ENCODE results near the gene MGAT4B.

Gene MGAT4B

GRCh38 chr5:179832039-179832745, 25.5 kb upstream of the MGAT4B start:
- Mint-ChIP-seq H3K4me1 (peaks cover 41% of the 10 kb centered on the region), H3K27me3 (no peaks in the 10 kb centered on the region), H3K4me3 (no peak overlapping the region), H3K9me3 (no peaks in the 10 kb centered on the region), H3K27ac (peak overlapping the region in 1 of 2 donors; percentile 93)
- ATAC-seq (no peak), DNase-seq (no peak)

DNA sequence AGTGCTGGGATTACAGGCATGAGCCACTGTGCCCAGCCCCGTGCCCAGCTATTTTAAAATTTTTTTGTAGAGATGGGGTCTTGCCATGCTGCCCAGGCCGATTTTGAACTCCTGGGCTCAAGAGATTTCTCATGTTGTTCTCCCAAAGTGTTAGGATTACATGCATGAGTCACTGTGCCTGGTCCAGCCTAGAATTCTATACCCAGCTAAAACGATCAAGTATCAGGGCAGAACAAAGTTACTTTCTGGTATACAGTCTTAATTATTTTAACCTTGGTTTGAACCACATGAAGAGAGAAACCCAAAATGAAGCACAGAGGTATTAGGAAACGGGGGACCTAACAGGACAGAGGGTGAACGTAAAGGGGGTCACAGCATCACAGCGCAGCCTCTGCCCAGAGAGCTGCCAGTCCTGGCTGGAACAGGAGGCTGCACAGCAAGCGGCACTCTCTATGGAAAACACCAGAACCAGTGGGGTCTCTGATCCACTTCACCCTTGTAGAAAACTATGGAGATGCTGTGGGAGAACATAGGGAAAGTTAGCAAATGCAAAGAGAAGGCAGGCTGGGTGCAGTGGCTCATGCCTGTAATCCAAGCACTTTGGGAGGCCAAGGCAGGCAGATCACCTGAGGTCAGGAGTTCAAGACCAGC, 24.3 kb upstream of the MGAT4B start:
- no peaks in the 10 kb centered on the region for H3K27me3 Mint-ChIP-seq
- peaks cover 41% of the 10 kb centered on the region for H3K4me1 Mint-ChIP-seq
- H3K27ac Mint-ChIP-seq, result no peak overlapping the region
- no peak overlapping the region for H3K4me3 Mint-ChIP-seq
- no peak for DNase-seq
- no peaks in the 10 kb centered on the region for H3K9me3 Mint-ChIP-seq
- no peak for ATAC-seq

- Mint-ChIP-seq H3K27me3 (no peaks in the 10 kb centered on the region), H3K27ac (no peak overlapping the region), H3K4me3 (no peak overlapping the region), H3K4me1 (peaks cover 47% of the 10 kb centered on the region), H3K9me3 (no peaks in the 10 kb centered on the region)
- DNase-seq (no peak), ATAC-seq (no peak)
Measured at GRCh38 chr5:179829732-179830435, 23.2 kb upstream of the MGAT4B start.

- H3K9me3 Mint-ChIP-seq, result no peaks in the 10 kb centered on the region
- peaks cover 57% of the 10 kb centered on the region for H3K4me1 Mint-ChIP-seq
- ATAC-seq, result no peak
Measured at GRCh38 chr5:179828756-179829421, 22.2 kb upstream of the MGAT4B start.

DNA sequence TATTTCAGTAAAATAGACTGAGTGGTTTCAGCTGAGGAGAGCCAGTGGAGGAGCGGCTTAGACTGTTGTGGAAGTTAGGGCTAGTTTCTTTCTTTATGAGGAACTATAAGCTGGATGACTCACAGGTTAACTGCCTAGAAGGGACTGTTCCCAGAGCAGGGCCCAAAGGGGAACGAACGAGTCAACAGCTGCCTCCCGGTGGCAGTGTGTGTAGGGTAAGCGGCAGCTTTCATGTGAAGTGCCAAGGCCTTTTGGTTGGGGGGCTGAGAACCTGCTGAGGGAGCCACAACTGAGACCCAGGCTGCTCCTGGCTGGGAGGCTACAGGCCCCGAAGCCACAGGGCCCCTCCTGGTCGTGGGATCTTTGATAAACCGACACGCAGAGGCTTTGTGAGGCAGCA, 21.0 kb upstream of the MGAT4B start:
- peak overlapping the region in 1 of 2 donors; percentile 22 for H3K4me3 Mint-ChIP-seq
- ATAC-seq, result peak; percentile 85
- no peak for DNase-seq

More at GRCh38 chr5:179828756-179829421, 22.2 kb upstream of the MGAT4B start:
- Mint-ChIP-seq H3K4me3 (no peak overlapping the region), H3K27me3 (no peaks in the 10 kb centered on the region), H3K27ac (peak overlapping the region; percentile 17 to 90)
- DNase-seq, result no peak

GRCh38 chr5:179825655-179826182, 19.1 kb upstream of the MGAT4B start:
- Mint-ChIP-seq H3K27me3 (no peaks in the 10 kb centered on the region), H3K4me1 (peaks cover 71% of the 10 kb centered on the region), H3K27ac (peak overlapping the region in 1 of 2 donors; percentile 48), H3K9me3 (no peaks in the 10 kb centered on the region), H3K4me3 (no peak overlapping the region)
- no peak for DNase-seq
- ATAC-seq, result no peak

More for the DNA sequence above, 21.0 kb upstream of the MGAT4B start:
- H3K9me3 Mint-ChIP-seq, result no peaks in the 10 kb centered on the region
- no peaks in the 10 kb centered on the region for H3K27me3 Mint-ChIP-seq
- peak overlapping the region; percentile 46 to 71 for H3K27ac Mint-ChIP-seq
- peaks cover 63% of the 10 kb centered on the region for H3K4me1 Mint-ChIP-seq

DNA sequence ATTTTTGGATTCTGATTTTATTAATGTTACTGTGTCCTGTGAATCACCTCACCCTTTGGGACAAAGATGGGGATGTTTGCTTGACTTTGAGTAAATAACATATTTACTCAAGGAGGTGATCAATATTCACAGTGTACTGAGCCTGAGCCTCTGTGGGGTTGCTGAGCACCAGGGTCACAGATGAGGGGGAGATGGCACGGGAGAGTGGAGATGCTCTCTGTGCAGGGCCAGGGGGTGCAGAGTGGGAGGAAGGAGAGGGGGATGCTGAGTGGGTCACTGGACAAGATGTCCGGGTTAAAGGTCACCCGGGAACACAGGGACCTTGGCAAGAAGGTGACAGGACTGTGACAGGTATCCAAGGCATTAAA, 18.1 kb upstream of the MGAT4B start:
- Mint-ChIP-seq H3K4me1 (peaks cover 81% of the 10 kb centered on the region), H3K4me3 (peak overlapping the region in 1 of 2 donors; percentile 26), H3K9me3 (no peaks in the 10 kb centered on the region), H3K27ac (peak overlapping the region in 1 of 2 donors; percentile 84), H3K27me3 (no peaks in the 10 kb centered on the region)
- DNase-seq (no peak), ATAC-seq (no peak)

GRCh38 chr5:179823937-179824744, 17.5 kb upstream of the MGAT4B start:
- peak overlapping the region in 1 of 2 donors; percentile 84 for H3K27ac Mint-ChIP-seq
- no peaks in the 10 kb centered on the region for H3K27me3 Mint-ChIP-seq
- H3K4me1 Mint-ChIP-seq, result peaks cover 85% of the 10 kb centered on the region
- no peaks in the 10 kb centered on the region for H3K9me3 Mint-ChIP-seq
- DNase-seq, result no peak
- H3K4me3 Mint-ChIP-seq, result peak overlapping the region in 1 of 2 donors; percentile 26
- no peak for ATAC-seq

DNA sequence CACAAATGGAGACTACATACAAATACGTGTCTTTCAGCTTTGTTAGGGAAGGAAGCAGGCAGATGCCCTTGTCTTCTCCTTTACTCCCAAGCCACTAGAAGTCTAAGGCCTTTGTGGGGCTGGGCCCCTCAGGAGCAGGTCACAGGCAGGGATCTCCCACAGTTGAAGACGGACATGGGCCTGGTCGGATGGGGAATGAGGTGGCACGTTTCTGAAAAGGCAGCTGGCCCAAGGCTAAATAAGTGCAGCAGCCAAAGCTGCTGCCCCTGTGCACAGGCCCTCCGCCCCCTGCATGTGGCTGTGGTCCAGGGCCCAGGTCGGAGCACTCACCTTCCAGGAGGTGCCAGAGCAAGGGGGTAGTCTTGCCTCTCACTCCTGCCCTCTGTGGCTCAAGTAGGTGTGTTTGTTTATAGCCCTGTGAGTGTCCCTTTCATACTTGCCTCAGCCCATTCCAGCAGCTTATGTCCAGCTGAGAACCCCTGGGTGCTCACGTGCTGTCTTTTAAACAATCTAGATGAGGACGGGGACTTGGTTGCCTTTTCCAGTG, 15.9 kb upstream of the MGAT4B start:
- H3K27ac Mint-ChIP-seq, result peak overlapping the region; percentile 94 to 97
- DNase-seq (no peak), ATAC-seq (no peak)
- H3K9me3 Mint-ChIP-seq, result no peaks in the 10 kb centered on the region
- H3K27me3 Mint-ChIP-seq, result no peaks in the 10 kb centered on the region
- peaks cover 93% of the 10 kb centered on the region for H3K4me1 Mint-ChIP-seq
- H3K4me3 Mint-ChIP-seq, result peak overlapping the region; percentile 88 to 94

DNA sequence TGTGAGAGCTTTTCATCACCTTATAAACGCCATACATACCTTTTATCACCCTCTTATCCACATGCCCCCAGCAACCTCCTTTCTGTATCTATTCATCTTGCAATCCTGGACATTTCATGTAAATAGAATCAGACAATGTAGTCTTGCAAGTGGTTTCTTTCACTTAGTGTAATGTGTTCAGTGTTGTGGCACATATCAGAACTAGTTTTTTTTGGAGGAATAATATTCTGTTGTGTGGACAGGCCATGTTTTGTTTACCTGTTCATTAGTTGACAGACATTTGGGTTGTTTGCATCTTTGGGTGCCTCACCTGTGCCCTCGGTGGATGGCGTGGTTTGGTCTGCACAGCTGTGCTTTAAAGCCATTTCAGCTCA, 15.4 kb upstream of the MGAT4B start:
- ATAC-seq (no peak), DNase-seq (no peak)
- peak overlapping the region; percentile 94 to 97 for H3K27ac Mint-ChIP-seq
- no peaks in the 10 kb centered on the region for H3K27me3 Mint-ChIP-seq
- peak overlapping the region; percentile 88 to 94 for H3K4me3 Mint-ChIP-seq
- no peaks in the 10 kb centered on the region for H3K9me3 Mint-ChIP-seq
- H3K4me1 Mint-ChIP-seq, result peaks cover 93% of the 10 kb centered on the region

- H3K4me1 Mint-ChIP-seq, result peaks cover 88% of the 10 kb centered on the region
- no peaks in the 10 kb centered on the region for H3K27me3 Mint-ChIP-seq
- peak overlapping the region; percentile 94 to 97 for H3K27ac Mint-ChIP-seq
- peak; percentile 72 for ATAC-seq
- no peaks in the 10 kb centered on the region for H3K9me3 Mint-ChIP-seq
- H3K4me3 Mint-ChIP-seq, result peak overlapping the region; percentile 88 to 94
- DNase-seq, result peak; percentile 79 to 84
Measured at GRCh38 chr5:179821298-179822058, 14.8 kb upstream of the MGAT4B start.

DNA sequence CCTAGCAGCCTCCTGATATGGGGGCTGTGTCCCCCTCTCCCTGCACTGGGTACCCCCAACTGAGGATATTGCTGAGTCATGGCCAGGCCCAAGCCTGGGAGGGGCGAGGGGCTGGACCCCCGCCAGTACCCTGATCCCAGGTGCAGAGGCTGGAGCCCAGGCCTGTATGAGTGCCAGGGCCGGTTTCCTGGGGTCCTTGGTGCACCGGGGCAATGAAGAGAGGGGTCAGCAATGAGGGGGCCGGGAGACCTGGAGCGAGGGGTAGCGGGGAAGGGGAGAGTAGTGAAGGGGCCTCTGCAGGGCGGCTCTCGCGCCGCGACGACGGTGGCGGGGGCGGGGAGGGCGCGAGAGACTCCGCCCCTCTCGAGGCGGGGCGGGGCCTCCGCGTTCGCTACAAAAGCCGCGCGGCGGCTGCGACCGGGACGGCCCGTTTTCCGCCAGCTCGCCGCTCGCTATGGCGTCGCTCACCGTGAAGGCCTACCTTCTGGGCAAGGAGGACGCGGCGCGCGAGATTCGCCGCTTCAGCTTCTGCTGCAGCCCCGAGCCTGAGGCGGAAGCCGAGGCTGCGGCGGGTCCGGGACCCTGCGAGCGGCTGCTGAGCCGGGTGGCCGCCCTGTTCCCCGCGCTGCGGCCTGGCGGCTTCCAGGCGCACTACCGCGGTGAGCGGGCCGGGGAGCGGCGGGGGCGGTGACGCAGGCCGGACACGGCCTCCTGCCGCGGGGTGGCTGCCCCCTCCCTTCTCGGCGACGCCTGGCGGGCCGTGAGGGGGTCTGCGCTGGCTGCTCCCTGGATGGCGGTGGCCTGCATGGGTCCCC, 14.0 kb upstream of the MGAT4B start, which contains the start of gene SQSTM1:
SQSTM1 (plus strand) TSS at position 423 of the 815 bp plus-strand sequence; CDS start at position 455, 32 bp downstream.
- H3K4me3 Mint-ChIP-seq, result peak within 1 kb of the TSS; percentile 88 to 94
- peak within 1 kb of the TSS; percentile 94 to 98 for H3K27ac Mint-ChIP-seq
- peaks cover 80% of the 10 kb centered on the region for H3K4me1 Mint-ChIP-seq
- DNase-seq (peak; percentile 83 to 87), ATAC-seq (peak; percentile 53)
- no peaks in the 10 kb centered on the region for H3K27me3 Mint-ChIP-seq
- no peaks in the 10 kb centered on the region for H3K9me3 Mint-ChIP-seq

DNA sequence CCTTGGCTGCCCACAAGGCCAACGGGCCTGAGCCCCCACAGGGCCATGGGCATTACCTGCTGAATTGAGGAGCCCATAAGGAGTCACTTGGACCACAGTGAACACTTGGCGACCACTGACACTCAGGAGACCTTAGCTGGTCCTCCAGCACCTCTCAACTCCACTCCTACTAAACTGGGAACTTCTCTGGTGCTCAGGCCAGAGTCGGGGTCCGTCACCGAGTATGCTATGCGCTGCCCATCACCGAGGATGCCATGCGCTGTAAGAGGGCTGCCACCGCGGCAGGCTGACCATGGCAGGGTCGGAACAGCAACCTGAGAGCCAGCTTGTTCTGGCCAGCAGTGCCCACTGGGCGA, 13.4 kb upstream of the MGAT4B start:
- no peak for ATAC-seq
- H3K27ac Mint-ChIP-seq, result peak overlapping the region; percentile 94 to 98
- DNase-seq, result peak in 1 of 2 donors; percentile 33
- no peaks in the 10 kb centered on the region for H3K27me3 Mint-ChIP-seq
- peaks cover 75% of the 10 kb centered on the region for H3K4me1 Mint-ChIP-seq
- no peaks in the 10 kb centered on the region for H3K9me3 Mint-ChIP-seq
- peak overlapping the region; percentile 88 to 94 for H3K4me3 Mint-ChIP-seq

All from stimulated activated naive CD8-positive, alpha-beta T cell treated with anti-CD3 and anti-CD28 coated beads, Interleukin-15, amount 100 ng/mL, for 72 hours (primary cell).